Smooth muscle cell of trachea (primary cell): ENCODE data around the gene HINFP. TPM values are rescaled to one million over a fixed set of nuclear protein-coding genes. Genes with fewer than 3 reads are reported as not detected.

Experiments
- total RNA-seq: library from RNA; depleted of rRNA; stranded (reverse); fragments of >200 nt; gene quantifications from 2 replicates; pipeline ENCODE4 v1.2.1, GENCODE V29; 2014

The HINFP gene
- total RNA-seq = 14.4 and 18.5 TPM in 2 replicates

GRCh38 chr11:119121008-119121810, at the start of gene HINFP:
Gene HINFP (plus strand): TSS chr11:119121580. CDS start chr11:119126945, 5,365 bp downstream.

GRCh38 chr11:119084663-119085436, 36.5 kb upstream of the HINFP start, which contains the start of gene HMBS:
Gene HMBS (plus strand): TSS chr11:119084881. CDS start chr11:119085034, 153 bp downstream.

GRCh38 chr11:119101759-119102423, 19.5 kb upstream of the HINFP start, which contains the start of gene DPAGT1:
Gene DPAGT1 (minus strand): TSS chr11:119101853. CDS start chr11:119101655, 198 bp downstream.

GRCh38 chr11:119106564-119107537, 14.5 kb upstream of the HINFP start, which contains the start of gene C2CD2L:
Gene C2CD2L (plus strand): TSS chr11:119107344. CDS start chr11:119107742, 398 bp downstream.

GRCh38 chr11:119149018-119149785, 27.8 kb downstream of the HINFP start, which contains the start of gene ABCG4:
Gene ABCG4 (plus strand): TSS chr11:119149052. CDS start chr11:119149966, 914 bp downstream.

GRCh38 chr11:119168471-119169281, 47.3 kb downstream of the HINFP start, which contains the start of gene NLRX1:
Gene NLRX1 (plus strand): TSS chr11:119168725. CDS start chr11:119171404, 2,679 bp downstream.

Other genes starting within 250 kb of the HINFP start
- under 0.01 TPM in 1 of 2 replicates, not detected in the other for gene CXCR5, start 237.7 kb upstream of the HINFP start, total RNA-seq
- gene BCL9L, start 195.7 kb upstream of the HINFP start, total RNA-seq = 22.7 and 49.0 TPM in 2 replicates
- not detected in 2 replicates for gene UPK2, start 165.3 kb upstream of the HINFP start, total RNA-seq
- gene FOXR1, start 149.8 kb upstream of the HINFP start, total RNA-seq = not detected in 2 replicates
- 24.8 and 31.9 TPM in 2 replicates for gene CENATAC, start 123.4 kb upstream of the HINFP start, total RNA-seq
- 737 and 1,241 TPM in 2 replicates for gene RPS25, start 103.2 kb upstream of the HINFP start, total RNA-seq
- 76.4 and 101 TPM in 2 replicates for gene TRAPPC4, start 102.8 kb upstream of the HINFP start, total RNA-seq
- 8.9 and 12.8 TPM in 2 replicates for gene SLC37A4, start 90.7 kb upstream of the HINFP start, total RNA-seq
- gene HYOU1, start 64.4 kb upstream of the HINFP start, total RNA-seq = 69.6 and 77.7 TPM in 2 replicates
- gene VPS11, start 53.8 kb upstream of the HINFP start, total RNA-seq = 31.4 and 42.3 TPM in 2 replicates
- gene HMBS, start 36.7 kb upstream of the HINFP start, total RNA-seq = 8.9 and 10.3 TPM in 2 replicates
- gene DPAGT1, start 19.7 kb upstream of the HINFP start, total RNA-seq = 19.3 and 23.3 TPM in 2 replicates
- 1.9 and 4.0 TPM in 2 replicates for gene C2CD2L, start 14.2 kb upstream of the HINFP start, total RNA-seq
- under 0.01 and 0.17 TPM in 2 replicates for gene ABCG4, start 27.5 kb downstream of the HINFP start, total RNA-seq
- 20.8 and 29.9 TPM in 2 replicates for gene NLRX1, start 47.1 kb downstream of the HINFP start, total RNA-seq
- gene NHERF4, start 63.9 kb downstream of the HINFP start, total RNA-seq = not detected in 2 replicates
- 9.6 and 11.5 TPM in 2 replicates for gene CBL, start 84.8 kb downstream of the HINFP start, total RNA-seq
- gene MCAM, start 195.6 kb downstream of the HINFP start, total RNA-seq = 2.3 and 9.7 TPM in 2 replicates
- gene RNF26, start 212.9 kb downstream of the HINFP start, total RNA-seq = 11.1 and 14.7 TPM in 2 replicates
- gene C1QTNF5, start 219.3 kb downstream of the HINFP start, total RNA-seq = 12.1 and 29.8 TPM in 2 replicates
- gene MFRP, start 225.1 kb downstream of the HINFP start, total RNA-seq = under 0.01 TPM in 2 replicates